ENCODE data around the gene RBM38.

DNA sequence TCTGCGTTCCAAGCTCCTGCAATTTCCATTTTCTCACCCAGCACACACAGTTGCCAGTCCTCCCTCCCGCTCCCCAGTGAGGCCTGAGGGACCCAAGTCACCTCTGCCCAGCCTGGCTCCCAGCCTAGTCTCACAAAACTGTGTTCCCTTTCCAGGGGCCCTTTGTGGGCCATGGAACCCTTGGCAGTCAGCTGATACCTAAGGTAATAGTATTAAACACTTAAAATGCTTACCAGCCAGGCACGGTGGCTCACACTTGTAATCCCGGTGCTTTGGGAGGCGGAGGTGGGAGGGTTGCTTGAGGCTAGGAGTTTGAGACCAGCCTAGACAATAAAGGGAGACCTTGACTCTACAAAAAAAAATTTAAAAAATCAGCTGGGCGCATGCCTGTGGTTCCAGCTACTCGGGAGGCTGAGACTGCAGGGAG is 3.2 kb upstream of the RBM38 start:
- TF ChIP-seq, protein P1, sequence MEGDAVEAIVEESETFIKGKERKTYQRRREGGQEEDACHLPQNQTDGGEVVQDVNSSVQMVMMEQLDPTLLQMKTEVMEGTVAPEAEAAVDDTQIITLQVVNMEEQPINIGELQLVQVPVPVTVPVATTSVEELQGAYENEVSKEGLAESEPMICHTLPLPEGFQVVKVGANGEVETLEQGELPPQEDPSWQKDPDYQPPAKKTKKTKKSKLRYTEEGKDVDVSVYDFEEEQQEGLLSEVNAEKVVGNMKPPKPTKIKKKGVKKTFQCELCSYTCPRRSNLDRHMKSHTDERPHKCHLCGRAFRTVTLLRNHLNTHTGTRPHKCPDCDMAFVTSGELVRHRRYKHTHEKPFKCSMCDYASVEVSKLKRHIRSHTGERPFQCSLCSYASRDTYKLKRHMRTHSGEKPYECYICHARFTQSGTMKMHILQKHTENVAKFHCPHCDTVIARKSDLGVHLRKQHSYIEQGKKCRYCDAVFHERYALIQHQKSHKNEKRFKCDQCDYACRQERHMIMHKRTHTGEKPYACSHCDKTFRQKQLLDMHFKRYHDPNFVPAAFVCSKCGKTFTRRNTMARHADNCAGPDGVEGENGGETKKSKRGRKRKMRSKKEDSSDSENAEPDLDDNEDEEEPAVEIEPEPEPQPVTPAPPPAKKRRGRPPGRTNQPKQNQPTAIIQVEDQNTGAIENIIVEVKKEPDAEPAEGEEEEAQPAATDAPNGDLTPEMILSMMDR (IDR thresholded peaks at IDR 0.05; ENCODE audit: borderline replicate concordance, extremely low read depth, low read length, poor library complexity, severe bottlenecking): no peak
- no peak for TF ChIP-seq EZH2 (IDR thresholded peaks at IDR 0.05; ENCODE audit: borderline replicate concordance, low read depth, low read length, severe bottlenecking)

Measured in DND-41 (cell line).